Type B pancreatic cell (in vitro differentiated cells): ENCODE data around the gene DOK6. TPM values are rescaled to one million over a fixed set of nuclear protein-coding genes. Genes with fewer than 3 reads are reported as not detected.
"Not testable (repeated sequence)": the region's sequence is repeated elsewhere in the genome, so short reads cannot be mapped to it uniquely, and the experiment has no call there.

Experiments
- DNase-seq: peaks from one replicate; pipeline ENCODE4 v3.0.0; 2021; ENCODE audit warnings: mixed read lengths; ENCODE audit not compliant: unreplicated experiment; ENCODE audit errors: extremely low spot score
- H3K27ac Mint-ChIP-seq: 2 replicates; pipeline ENCODE4 v1.8.0; 2021; ENCODE audit warnings: mild to moderate bottlenecking, mixed read lengths
- H3K27me3 Mint-ChIP-seq: 2 replicates; pipeline ENCODE4 v1.8.0; 2021; ENCODE audit warnings: mixed read lengths
- H3K36me3 Mint-ChIP-seq: 2 replicates; pipeline ENCODE4 v1.8.0; 2021; ENCODE audit warnings: mixed read lengths
- H3K4me1 Mint-ChIP-seq: one replicate; pipeline ENCODE4 v1.8.0; 2021; ENCODE audit warnings: mixed read lengths; ENCODE audit not compliant: unreplicated experiment
- H3K4me3 Mint-ChIP-seq: 2 replicates; pipeline ENCODE4 v1.8.0; 2021; ENCODE audit warnings: mild to moderate bottlenecking, mixed read lengths
- H3K9me3 Mint-ChIP-seq: 2 replicates; pipeline ENCODE4 v1.8.0; 2021; ENCODE audit warnings: mixed read lengths
- CTCF ChIP-seq: fragments of 200-600 bp; sonication (generic); conservative IDR thresholded peaks from 2 replicates; pipeline ENCODE4 v1.5.0; 2021; ENCODE audit warnings: antibody characterized with exemption, mild to moderate bottlenecking
- total RNA-seq: library from RNA; stranded (reverse); gene quantifications from 2 replicates; pipeline ENCODE4 v1.2.1, GENCODE V29; 2021; ENCODE audit warnings: low replicate concordance

The DOK6 gene
- total RNA-seq, 1 donor from 2014 or later = 7.3 TPM

DNA sequence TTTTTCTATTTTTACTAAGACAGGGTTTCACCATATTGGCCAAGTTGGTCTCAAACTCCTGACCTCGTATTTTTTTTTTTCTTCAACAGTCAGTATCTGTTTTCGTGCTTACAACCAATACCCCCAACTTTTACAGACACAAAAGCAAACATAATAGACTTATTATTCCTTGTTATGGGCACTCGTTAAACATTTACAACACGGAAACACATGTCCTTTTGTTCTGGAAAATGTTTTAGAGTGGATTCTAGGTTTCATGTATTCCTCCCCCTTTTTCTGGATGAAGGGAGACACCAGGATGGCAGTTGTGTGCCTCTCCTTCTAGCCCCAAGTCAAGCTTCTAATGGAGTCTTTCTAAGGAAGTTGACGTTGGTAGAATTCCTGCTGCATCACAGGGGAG is 458.2 kb downstream of the DOK6 start:
- Mint-ChIP-seq H3K4me3 (no peak overlapping the region), H3K27me3 (no peaks in the 10 kb centered on the region), H3K27ac (no peak overlapping the region), H3K4me1 (no peaks in the 10 kb centered on the region), H3K9me3 (no peaks in the 10 kb centered on the region), H3K36me3 (no peaks in the 10 kb centered on the region)
- no peak for DNase-seq
- TF ChIP-seq CTCF = no peak

- not testable (repeated sequence) for DNase-seq, H3K9me3 Mint-ChIP-seq, H3K27ac Mint-ChIP-seq, H3K27me3 Mint-ChIP-seq, H3K4me3 Mint-ChIP-seq, H3K4me1 Mint-ChIP-seq, H3K36me3 Mint-ChIP-seq
These were observed 464.1 kb downstream of the DOK6 start for GRCh38 chr18:69864802-69865201.

DNA sequence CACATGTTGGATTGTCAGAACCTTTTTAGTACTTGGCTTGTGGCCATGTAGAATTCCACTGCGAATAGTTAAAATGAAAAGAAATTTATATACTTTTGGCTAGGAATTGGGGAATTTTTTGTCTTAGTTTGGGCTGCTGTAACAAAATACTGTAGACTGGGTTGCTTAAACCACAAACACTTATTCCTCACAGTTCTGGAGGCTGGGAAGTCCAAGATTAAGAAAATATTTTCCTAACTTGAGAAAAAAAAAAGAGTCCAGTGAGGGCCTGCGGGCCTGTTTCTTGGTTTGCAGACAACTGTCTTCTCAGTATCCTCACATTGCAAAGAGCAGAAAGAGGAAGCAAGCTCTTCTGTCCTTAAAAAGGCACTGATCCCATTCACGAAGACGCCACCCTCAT is 465.1 kb downstream of the DOK6 start:
- Mint-ChIP-seq H3K36me3 (no peaks in the 10 kb centered on the region), H3K9me3 (no peaks in the 10 kb centered on the region), H3K4me3 (no peak overlapping the region), H3K27ac (no peak overlapping the region), H3K27me3 (no peaks in the 10 kb centered on the region), H3K4me1 (no peaks in the 10 kb centered on the region)
- DNase-seq = no peak
- TF ChIP-seq CTCF = no peak

DNA sequence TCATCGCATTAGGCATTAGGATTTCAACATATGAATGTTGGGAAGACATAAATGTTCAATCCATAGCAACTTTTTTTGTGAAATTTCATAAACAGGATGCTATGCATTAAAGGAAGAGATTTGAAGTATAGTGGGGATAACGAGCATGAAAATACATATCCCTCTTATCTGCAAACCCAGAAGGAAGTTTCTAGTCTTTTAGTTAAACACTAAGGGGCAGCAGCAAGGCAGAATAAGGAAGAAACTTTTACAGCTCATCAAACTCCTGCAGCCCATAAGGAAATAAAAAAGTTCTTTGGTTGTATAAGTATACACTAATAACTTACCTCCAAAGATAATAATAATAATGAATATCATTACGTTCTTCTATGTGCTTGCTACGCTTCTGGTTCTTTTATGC is 465.5 kb downstream of the DOK6 start:
- TF ChIP-seq CTCF = no peak
- H3K27ac Mint-ChIP-seq = no peak overlapping the region
- H3K4me3 Mint-ChIP-seq = no peak overlapping the region
- no peaks in the 10 kb centered on the region for H3K36me3 Mint-ChIP-seq
- no peaks in the 10 kb centered on the region for H3K4me1 Mint-ChIP-seq
- no peak for DNase-seq
- H3K9me3 Mint-ChIP-seq = no peaks in the 10 kb centered on the region
- no peaks in the 10 kb centered on the region for H3K27me3 Mint-ChIP-seq

GRCh38 chr18:69870736-69871135 is 470.0 kb downstream of the DOK6 start:
- DNase-seq = no peak
- H3K9me3 Mint-ChIP-seq = no peaks in the 10 kb centered on the region
- H3K4me3 Mint-ChIP-seq = no peak overlapping the region
- no peak overlapping the region for H3K27ac Mint-ChIP-seq
- H3K36me3 Mint-ChIP-seq = no peaks in the 10 kb centered on the region
- no peaks in the 10 kb centered on the region for H3K27me3 Mint-ChIP-seq
- TF ChIP-seq CTCF = no peak
- H3K4me1 Mint-ChIP-seq = no peaks in the 10 kb centered on the region

- H3K9me3 Mint-ChIP-seq = no peaks in the 10 kb centered on the region
- H3K4me1 Mint-ChIP-seq = no peaks in the 10 kb centered on the region
- no peak overlapping the region for H3K4me3 Mint-ChIP-seq
- no peak overlapping the region for H3K27ac Mint-ChIP-seq
- no peaks in the 10 kb centered on the region for H3K27me3 Mint-ChIP-seq
- no peaks in the 10 kb centered on the region for H3K36me3 Mint-ChIP-seq
- DNase-seq = no peak
- TF ChIP-seq CTCF = no peak
These were observed 470.7 kb downstream of the DOK6 start for GRCh38 chr18:69871363-69871762.
